Osteoblast (primary cell): ENCODE measurements around the gene ROPN1L. TPM values are rescaled to one million over a fixed set of nuclear protein-coding genes. Genes with fewer than 3 reads are reported as not detected.

Source experiments
- DNase-seq: peaks from one replicate; pipeline ENCODE4 v3.0.0; 2011; ENCODE audit warnings: low spot score, mixed read lengths; ENCODE audit not compliant: insufficient read length; ENCODE audit errors: missing footprints
- H2AFZ ChIP-seq: 2 replicates; pipeline ENCODE4 v1.6.0; 2011; ENCODE audit warnings: mild to moderate bottlenecking, low read length
- H3K27ac ChIP-seq: 2 replicates; pipeline ENCODE4 v1.5.1; 2011; ENCODE audit warnings: mild to moderate bottlenecking, low read depth, low read length, moderate library complexity
- H3K27me3 ChIP-seq: 2 replicates; pipeline ENCODE4 v1.6.0; 2012; ENCODE audit warnings: mild to moderate bottlenecking, control low read depth, inconsistent platforms, low read length, moderate library complexity; ENCODE audit not compliant: insufficient read depth
- H3K36me3 ChIP-seq: 2 replicates; pipeline ENCODE4 v1.5.1; 2011; ENCODE audit warnings: mild to moderate bottlenecking, low read length, control low read depth, moderate library complexity; ENCODE audit not compliant: insufficient read depth
- H3K4me1 ChIP-seq: 2 replicates; pipeline ENCODE4 v1.5.1; 2011; ENCODE audit warnings: mild to moderate bottlenecking, low read length, control low read depth, moderate library complexity; ENCODE audit not compliant: insufficient read depth
- H3K4me2 ChIP-seq: 2 replicates; pipeline ENCODE4 v1.6.0; 2011; ENCODE audit warnings: mild to moderate bottlenecking, low read length; ENCODE audit not compliant: insufficient read depth
- H3K4me3 ChIP-seq: fragments of 200-600 bp; sonication (generic); 3 replicates; pipeline ENCODE4 v1.5.1; 2012; ENCODE audit warnings: mild to moderate bottlenecking, low read length, inconsistent platforms; ENCODE audit not compliant: insufficient read depth
- H3K79me2 ChIP-seq: 2 replicates; pipeline ENCODE4 v1.6.0; 2012; ENCODE audit warnings: mild to moderate bottlenecking, low read length, control low read depth, inconsistent platforms; ENCODE audit not compliant: insufficient read depth
- H3K9me3 ChIP-seq: 2 replicates; pipeline ENCODE4 v1.5.1; 2011; ENCODE audit warnings: low read depth, low read length, control low read depth
- H4K20me1 ChIP-seq: 2 replicates; pipeline ENCODE4 v1.6.0; 2012; ENCODE audit warnings: mild to moderate bottlenecking, low read length, control low read depth; ENCODE audit not compliant: insufficient read depth
- total RNA-seq: library from RNA; depleted of rRNA; stranded (reverse); fragments of >200 nt; gene quantifications from 2 replicates; pipeline ENCODE4 v1.2.3, GENCODE V29; 2012
- TF ChIP-seq, protein P1 (sequence below): IDR thresholded peaks from 2 replicates; pipeline ENCODE4 v1.5.1; 2011; ENCODE audit warnings: mild to moderate bottlenecking, low read depth, low read length, moderate library complexity; ENCODE audit errors: extremely low read depth

Gene ROPN1L
- total RNA-seq, 1 donor: 0.72 TPM

DNA sequence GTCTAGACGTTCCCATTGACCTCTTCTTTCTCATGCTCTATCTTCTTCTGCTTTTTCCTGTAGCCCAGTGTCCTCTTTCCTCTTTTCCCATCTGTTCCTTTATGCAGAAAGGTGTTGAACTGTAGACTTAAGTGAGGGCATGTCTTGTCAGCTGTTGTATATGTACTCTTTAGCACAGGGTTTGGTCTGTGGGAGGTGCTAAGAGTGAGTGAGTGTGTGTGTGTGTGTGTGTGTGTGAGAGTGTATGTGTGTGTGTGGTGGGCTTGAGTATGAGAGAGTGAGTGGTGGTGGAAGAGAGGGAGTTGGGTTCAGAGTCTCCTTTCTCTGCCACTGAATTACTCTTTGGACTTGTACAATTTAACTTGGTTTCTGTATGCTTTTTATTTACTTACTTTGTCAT is 10.3 kb upstream of the ROPN1L start:
- no peaks in the 10 kb centered on the region for H3K79me2 ChIP-seq
- H3K4me3 ChIP-seq: no peak overlapping the region
- H3K4me1 ChIP-seq: peaks cover 3% of the 10 kb centered on the region
- TF ChIP-seq, protein P1, sequence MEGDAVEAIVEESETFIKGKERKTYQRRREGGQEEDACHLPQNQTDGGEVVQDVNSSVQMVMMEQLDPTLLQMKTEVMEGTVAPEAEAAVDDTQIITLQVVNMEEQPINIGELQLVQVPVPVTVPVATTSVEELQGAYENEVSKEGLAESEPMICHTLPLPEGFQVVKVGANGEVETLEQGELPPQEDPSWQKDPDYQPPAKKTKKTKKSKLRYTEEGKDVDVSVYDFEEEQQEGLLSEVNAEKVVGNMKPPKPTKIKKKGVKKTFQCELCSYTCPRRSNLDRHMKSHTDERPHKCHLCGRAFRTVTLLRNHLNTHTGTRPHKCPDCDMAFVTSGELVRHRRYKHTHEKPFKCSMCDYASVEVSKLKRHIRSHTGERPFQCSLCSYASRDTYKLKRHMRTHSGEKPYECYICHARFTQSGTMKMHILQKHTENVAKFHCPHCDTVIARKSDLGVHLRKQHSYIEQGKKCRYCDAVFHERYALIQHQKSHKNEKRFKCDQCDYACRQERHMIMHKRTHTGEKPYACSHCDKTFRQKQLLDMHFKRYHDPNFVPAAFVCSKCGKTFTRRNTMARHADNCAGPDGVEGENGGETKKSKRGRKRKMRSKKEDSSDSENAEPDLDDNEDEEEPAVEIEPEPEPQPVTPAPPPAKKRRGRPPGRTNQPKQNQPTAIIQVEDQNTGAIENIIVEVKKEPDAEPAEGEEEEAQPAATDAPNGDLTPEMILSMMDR: no peak
- H3K36me3 ChIP-seq: peaks cover 59% of the 10 kb centered on the region
- no peak overlapping the region for H3K4me2 ChIP-seq
- no peak overlapping the region for H2AFZ ChIP-seq
- H3K9me3 ChIP-seq: no peaks in the 10 kb centered on the region
- H4K20me1 ChIP-seq: no peaks in the 10 kb centered on the region
- no peaks in the 10 kb centered on the region for H3K27me3 ChIP-seq
- no peak for DNase-seq
- no peak overlapping the region for H3K27ac ChIP-seq

DNA sequence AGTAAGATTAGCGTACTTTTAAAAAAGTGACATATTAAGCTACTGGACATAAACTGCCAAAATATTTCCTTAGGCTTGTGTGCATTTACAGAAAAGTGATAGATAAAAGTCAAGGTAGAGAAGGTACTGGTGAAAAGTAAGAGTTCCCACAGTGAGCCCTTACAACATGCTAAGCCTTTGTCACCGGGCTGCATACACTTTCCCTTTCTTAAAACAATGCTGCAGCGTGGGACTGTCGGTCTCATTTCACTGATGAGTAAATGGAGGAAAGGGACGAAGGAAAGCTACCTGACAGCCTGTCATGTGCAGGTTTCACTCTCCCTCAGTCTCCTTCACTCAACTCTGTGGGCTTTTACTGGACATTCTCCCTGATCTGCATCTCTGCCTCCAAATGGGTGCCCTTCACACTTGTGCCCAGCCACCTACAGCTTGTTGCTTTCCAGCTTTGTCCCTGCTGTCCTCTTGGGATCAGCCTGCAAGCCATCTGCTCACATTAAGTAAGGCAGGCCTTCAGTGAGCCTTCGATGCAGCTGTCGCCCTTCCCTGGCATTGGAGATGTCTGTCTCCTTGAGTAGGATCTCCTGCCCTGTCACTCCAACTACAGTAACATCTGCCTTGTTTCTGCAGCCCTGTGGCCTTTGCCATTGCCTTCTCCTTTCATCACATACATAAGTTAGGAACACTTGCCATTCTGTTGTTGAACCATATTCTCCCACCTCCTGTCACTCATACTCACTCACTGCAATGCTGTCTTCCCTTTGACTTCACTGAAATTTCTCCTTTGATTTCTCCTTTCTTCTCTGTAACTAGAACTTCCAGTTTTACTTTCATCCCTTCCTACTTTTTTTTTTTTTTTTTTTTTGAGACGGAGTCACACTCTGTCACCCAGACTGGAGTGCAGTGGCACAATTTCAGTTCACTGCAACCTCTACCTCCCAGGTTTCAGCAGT is 9.3 kb upstream of the ROPN1L start:
- H3K4me1 ChIP-seq: peaks cover 3% of the 10 kb centered on the region
- H3K9me3 ChIP-seq: no peaks in the 10 kb centered on the region
- peaks cover 55% of the 10 kb centered on the region for H3K36me3 ChIP-seq
- H2AFZ ChIP-seq: no peak overlapping the region
- no peak overlapping the region for H3K4me2 ChIP-seq
- no peak for DNase-seq
- peaks cover 2% of the 10 kb centered on the region for H4K20me1 ChIP-seq
- no peak overlapping the region for H3K27ac ChIP-seq
- no peaks in the 10 kb centered on the region for H3K79me2 ChIP-seq
- TF ChIP-seq, protein P1: no peak
- H3K4me3 ChIP-seq: no peak overlapping the region
- H3K27me3 ChIP-seq: no peaks in the 10 kb centered on the region

DNA sequence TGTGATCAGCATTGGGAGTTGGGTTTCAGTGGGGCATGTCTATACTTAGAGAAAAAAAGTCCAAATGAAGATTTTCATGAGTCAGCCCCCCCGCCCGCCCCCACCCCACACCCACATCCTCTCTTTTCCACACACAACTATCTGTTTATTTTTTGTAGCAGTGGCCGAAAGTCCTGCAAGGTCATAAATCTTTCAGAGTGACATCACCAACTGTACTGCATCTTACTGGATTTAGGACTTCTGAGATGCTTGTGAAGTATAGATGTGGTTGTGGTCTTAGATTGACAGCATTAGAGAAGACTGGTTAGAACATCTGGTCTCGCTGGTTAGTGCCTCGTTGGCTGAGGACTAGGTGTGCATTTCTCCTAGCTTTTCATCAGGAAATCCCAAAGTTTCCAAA is 7.3 kb upstream of the ROPN1L start:
- Histone ChIP-seq H2AFZ (no peak overlapping the region), H3K27me3 (no peaks in the 10 kb centered on the region), H3K4me1 (peaks cover 3% of the 10 kb centered on the region), H3K27ac (no peak overlapping the region), H3K9me3 (no peaks in the 10 kb centered on the region), H3K79me2 (no peaks in the 10 kb centered on the region), H4K20me1 (peaks cover 2% of the 10 kb centered on the region), H3K4me2 (no peak overlapping the region), H3K4me3 (no peak overlapping the region), H3K36me3 (peaks cover 42% of the 10 kb centered on the region)
- TF ChIP-seq, protein P1: no peak
- no peak for DNase-seq

DNA sequence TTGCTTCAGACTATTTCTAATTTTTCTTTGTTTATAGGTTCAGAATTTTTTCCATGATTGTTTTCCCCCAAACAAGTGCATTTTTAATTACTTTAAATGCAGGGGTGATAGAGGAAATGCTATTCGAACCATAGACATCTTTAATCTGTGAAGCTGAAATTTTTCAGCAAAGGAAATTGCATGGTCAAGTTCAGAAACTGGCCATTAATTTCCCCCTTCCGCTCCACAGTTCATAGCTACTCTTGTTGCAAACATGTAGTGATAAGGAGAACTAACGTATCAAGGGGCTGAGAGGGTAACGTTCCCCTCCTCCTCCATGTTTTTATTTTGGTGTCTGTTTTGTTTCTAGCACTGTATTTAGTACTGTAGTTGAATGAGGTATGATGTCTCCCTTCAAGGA is 3.4 kb upstream of the ROPN1L start:
- Histone ChIP-seq H3K4me3 (no peak overlapping the region), H3K36me3 (peaks cover 20% of the 10 kb centered on the region), H3K27ac (no peak overlapping the region), H3K9me3 (no peaks in the 10 kb centered on the region), H3K4me2 (no peak overlapping the region), H3K79me2 (no peaks in the 10 kb centered on the region), H3K27me3 (no peaks in the 10 kb centered on the region), H4K20me1 (peaks cover 2% of the 10 kb centered on the region), H3K4me1 (peaks cover 19% of the 10 kb centered on the region), H2AFZ (no peak overlapping the region)
- TF ChIP-seq, protein P1: no peak
- no peak for DNase-seq
